ENCODE measurements around the gene TUBB4B. TPM values are rescaled to one million over a fixed set of nuclear protein-coding genes. Genes with fewer than 3 reads are reported as not detected.

The TUBB4B gene
- total RNA-seq, 2 donors from 2014 or later: 79.1 to 171 TPM

DNA sequence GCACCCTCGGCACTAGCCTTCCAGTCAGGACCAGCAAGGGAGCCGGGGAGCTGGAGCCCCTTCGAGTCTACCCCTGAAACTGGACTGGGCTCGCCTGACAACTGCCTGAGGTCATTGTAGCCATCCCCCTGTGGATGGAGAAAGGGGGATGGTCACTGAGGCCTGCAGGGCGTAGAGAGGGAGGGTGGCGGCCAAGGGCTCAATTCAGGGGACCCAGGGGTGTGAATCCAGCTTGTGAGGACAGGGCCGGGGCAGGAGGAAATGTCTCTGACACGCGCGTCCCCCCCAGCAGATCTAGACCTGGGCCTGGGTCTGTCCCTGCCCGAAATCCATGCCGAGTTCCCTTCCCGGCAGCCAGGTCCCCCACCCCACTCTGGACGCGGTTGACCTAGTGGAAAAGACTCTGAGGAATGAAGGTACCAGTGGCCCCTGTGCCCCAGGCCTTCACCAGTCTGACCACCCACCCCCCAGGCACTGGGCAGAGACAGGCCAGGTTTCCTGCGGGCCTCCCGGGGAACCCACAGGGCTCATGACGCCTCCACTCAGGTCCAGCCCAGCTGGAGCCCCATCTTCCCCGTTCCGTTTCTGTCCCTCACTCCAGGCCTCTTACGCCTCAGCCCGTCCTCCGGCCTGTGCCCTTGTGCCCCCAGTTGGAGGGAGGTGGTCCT, 9.6 kb upstream of the TUBB4B start:
- intact Hi-C loops (cut with DNase I): loop anchor here (5.0 kb wide), 2 partner anchors 39 to 114 kb away; no protein-coding TSS in a partner anchor
- Histone ChIP-seq H3K4me3 (no peak overlapping the region), H3K27me3 (peaks cover 0 to 26% of the 10 kb centered on the region in 2 donors), H3K4me1 (peaks cover 27% of the 10 kb centered on the region), H3K36me3 (replicated peaks in 1 of 2; ENCODE audit: insufficient read depth in 1 of 2, low read depth in 2 of 2) (no peaks in the 10 kb centered on the region), H3K9me3 (no peaks in the 10 kb centered on the region), H3K27ac (no peak overlapping the region)
- ATAC-seq (no peak), DNase-seq (no peak)
- no peak for TF ChIP-seq POLR2A (IDR thresholded peaks at IDR 0.05)
- TF ChIP-seq, protein P1, sequence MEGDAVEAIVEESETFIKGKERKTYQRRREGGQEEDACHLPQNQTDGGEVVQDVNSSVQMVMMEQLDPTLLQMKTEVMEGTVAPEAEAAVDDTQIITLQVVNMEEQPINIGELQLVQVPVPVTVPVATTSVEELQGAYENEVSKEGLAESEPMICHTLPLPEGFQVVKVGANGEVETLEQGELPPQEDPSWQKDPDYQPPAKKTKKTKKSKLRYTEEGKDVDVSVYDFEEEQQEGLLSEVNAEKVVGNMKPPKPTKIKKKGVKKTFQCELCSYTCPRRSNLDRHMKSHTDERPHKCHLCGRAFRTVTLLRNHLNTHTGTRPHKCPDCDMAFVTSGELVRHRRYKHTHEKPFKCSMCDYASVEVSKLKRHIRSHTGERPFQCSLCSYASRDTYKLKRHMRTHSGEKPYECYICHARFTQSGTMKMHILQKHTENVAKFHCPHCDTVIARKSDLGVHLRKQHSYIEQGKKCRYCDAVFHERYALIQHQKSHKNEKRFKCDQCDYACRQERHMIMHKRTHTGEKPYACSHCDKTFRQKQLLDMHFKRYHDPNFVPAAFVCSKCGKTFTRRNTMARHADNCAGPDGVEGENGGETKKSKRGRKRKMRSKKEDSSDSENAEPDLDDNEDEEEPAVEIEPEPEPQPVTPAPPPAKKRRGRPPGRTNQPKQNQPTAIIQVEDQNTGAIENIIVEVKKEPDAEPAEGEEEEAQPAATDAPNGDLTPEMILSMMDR (IDR thresholded peaks at IDR 0.05): no peak
- WGBS, 2 donors: 85 to 88% methylated on average over 16 to 22 of the region's 23 CpGs

DNA sequence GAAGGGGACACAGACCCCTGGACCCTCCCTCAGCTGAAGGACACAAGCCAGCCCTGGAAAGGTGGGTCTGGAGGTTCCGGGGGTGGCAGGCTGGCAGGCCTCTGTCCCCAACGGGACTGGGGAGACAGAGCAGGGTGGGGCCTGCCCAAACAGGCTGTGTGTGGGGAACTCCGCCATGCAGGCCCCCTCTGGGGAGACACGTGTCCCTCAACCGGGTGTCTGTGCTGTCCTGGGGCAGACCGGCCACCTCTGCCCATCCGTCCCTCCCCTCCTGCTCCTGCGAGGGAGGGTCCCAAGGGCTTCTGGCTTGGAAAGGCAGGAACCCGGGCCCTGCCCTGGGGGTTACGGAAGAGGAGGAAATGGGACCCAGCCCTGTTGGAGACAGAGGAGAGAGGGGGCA, 9.0 kb upstream of the TUBB4B start:
- DNase-seq: no peak

DNA sequence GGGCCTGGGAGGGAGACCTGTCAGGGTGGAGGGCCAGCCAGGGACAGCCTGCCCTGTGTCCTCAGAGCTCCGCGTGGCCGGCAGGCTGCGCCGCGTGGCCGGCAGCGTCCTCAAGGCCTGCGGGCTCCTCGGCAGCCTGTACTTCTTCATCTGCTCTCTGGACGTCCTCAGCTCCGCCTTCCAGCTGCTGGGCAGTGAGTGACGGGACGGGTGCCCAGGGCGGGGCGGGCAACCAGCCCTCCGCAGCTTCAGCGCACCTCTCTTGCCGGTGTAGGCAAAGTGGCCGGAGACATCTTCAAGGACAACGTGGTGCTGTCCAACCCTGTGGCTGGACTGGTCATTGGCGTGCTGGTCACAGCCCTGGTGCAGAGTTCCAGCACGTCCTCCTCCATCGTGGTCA, 8.6 kb upstream of the TUBB4B start:
- intact Hi-C loops (cut with DNase I): loop anchor here (5.0 kb wide), 2 partner anchors 40 to 115 kb away; no protein-coding TSS in a partner anchor
- H3K27ac ChIP-seq: no peak overlapping the region
- DNase-seq (no peak), ATAC-seq (no peak)
- TF ChIP-seq, protein P1 (IDR thresholded peaks at IDR 0.05): no peak
- no peak for TF ChIP-seq POLR2A (IDR thresholded peaks at IDR 0.05)
- no peaks in the 10 kb centered on the region for H3K36me3 ChIP-seq (replicated peaks in 1 of 2; ENCODE audit: insufficient read depth in 1 of 2, low read depth in 2 of 2)
- peaks cover 0 to 26% of the 10 kb centered on the region in 2 donors for H3K27me3 ChIP-seq
- no peak overlapping the region for H3K4me3 ChIP-seq
- WGBS, 2 donors: 60 to 80% methylated on average over 2 to 24 of the region's 24 CpGs
- peaks cover 27% of the 10 kb centered on the region for H3K4me1 ChIP-seq
- no peaks in the 10 kb centered on the region for H3K9me3 ChIP-seq

More for the DNA sequence above, 9.0 kb upstream of the TUBB4B start:
- Histone ChIP-seq H3K27ac (no peak overlapping the region), H3K27me3 (peaks cover 0 to 26% of the 10 kb centered on the region in 2 donors), H3K4me1 (peaks cover 27% of the 10 kb centered on the region), H3K4me3 (no peak overlapping the region), H3K36me3 (replicated peaks in 1 of 2; ENCODE audit: insufficient read depth in 1 of 2, low read depth in 2 of 2) (no peaks in the 10 kb centered on the region), H3K9me3 (no peaks in the 10 kb centered on the region)
- ATAC-seq: no peak
- WGBS, 2 donors: 68 to 77% methylated on average over 4 to 10 of the region's 10 CpGs
- intact Hi-C loops (cut with DNase I): loop anchor here (5.0 kb wide), 2 partner anchors 40 to 115 kb away; no protein-coding TSS in a partner anchor
- no peak for TF ChIP-seq POLR2A (IDR thresholded peaks at IDR 0.05)
- TF ChIP-seq, protein P1 (IDR thresholded peaks at IDR 0.05): no peak

DNA sequence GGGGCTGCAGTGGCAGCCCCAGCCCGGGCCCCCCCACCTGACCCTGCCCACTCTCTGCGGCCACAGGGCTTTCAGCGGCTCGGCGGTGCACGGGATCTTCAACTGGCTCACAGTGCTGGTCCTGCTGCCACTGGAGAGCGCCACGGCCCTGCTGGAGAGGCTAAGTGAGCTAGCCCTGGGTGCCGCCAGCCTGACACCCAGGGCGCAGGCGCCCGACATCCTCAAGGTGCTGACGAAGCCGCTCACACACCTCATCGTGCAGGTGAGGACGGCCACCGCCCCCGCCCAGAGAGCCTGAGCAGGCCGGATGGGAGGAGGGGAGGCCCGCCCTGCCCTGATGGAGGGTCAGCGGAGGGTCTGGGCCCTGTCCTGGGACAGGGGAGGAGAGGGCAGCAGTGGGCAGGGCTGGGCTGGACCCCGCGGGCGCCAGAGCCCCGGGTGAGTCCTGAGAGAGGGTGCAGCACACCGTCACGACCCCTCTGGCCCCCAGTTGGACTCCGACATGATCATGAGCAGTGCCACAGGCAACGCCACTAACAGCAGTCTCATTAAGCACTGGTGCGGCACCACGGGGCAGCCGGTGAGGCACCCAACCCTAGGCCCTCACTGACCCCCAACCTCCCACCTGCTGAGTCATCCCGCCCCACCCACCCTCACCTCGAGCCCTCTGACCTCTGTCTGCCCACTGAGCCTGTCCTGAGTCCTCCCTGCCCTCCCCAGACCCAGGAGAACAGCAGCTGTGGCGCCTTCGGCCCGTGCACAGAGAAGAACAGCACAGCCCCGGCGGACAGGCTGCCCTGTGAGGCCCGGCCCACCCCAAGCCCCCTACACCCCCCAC, 7.7 kb upstream of the TUBB4B start:
- intact Hi-C loops (cut with DNase I): loop anchor here (5.0 kb wide), 2 partner anchors 41 to 116 kb away; no protein-coding TSS in a partner anchor
- DNase-seq: no peak
- TF ChIP-seq, protein P1 (IDR thresholded peaks at IDR 0.05): no peak
- no peak for TF ChIP-seq POLR2A (IDR thresholded peaks at IDR 0.05)

More for the DNA sequence above, 7.7 kb upstream of the TUBB4B start:
- H3K27me3 ChIP-seq: peaks cover 0 to 26% of the 10 kb centered on the region in 2 donors
- ATAC-seq: no peak
- WGBS, 2 donors: 60 to 69% methylated on average over 15 to 40 of the region's 40 CpGs
- peaks cover 29% of the 10 kb centered on the region for H3K4me1 ChIP-seq
- no peaks in the 10 kb centered on the region for H3K9me3 ChIP-seq
- no peak overlapping the region for H3K4me3 ChIP-seq
- H3K36me3 ChIP-seq (replicated peaks in 1 of 2; ENCODE audit: insufficient read depth in 1 of 2, low read depth in 2 of 2): no peaks in the 10 kb centered on the region
- no peak overlapping the region for H3K27ac ChIP-seq
